Choroid plexus epithelial cell (primary cell): ENCODE measurements around the gene PHLDA2.

Experiments
- DNase-seq: peaks from one replicate; pipeline ENCODE4 v3.0.0-alpha.2; 2010; ENCODE audit warnings: low read depth
- H3K4me3 ChIP-seq: 2 replicates; pipeline ENCODE4 v1.5.1; 2011; ENCODE audit warnings: low read depth, mild to moderate bottlenecking, control low read depth, low read length, moderate library complexity
- CTCF ChIP-seq: conservative IDR thresholded peaks from 2 replicates; pipeline ENCODE4 v1.5.1; 2011; ENCODE audit warnings: low read depth, mild to moderate bottlenecking, control low read depth, inconsistent platforms, low read length, moderate library complexity

The PHLDA2 gene

GRCh38 chr11:2904153-2905052 is 24.8 kb downstream of the PHLDA2 start:
- H3K4me3 ChIP-seq: no peak overlapping the region
- no peak for TF ChIP-seq CTCF
- no peak for DNase-seq

GRCh38 chr11:2903672-2904011 is 25.6 kb downstream of the PHLDA2 start:
- DNase-seq: no peak
- TF ChIP-seq CTCF: no peak
- H3K4me3 ChIP-seq: no peak overlapping the region

- H3K4me3 ChIP-seq: peak overlapping the region; percentile 73
- no peak for TF ChIP-seq CTCF
- no peak for DNase-seq
Measured at GRCh38 chr11:2902784-2903671, 26.2 kb downstream of the PHLDA2 start.

- peak; percentile 93 for DNase-seq
- H3K4me3 ChIP-seq: peak overlapping the region; percentile 73
- no peak for TF ChIP-seq CTCF
Measured at GRCh38 chr11:2901854-2902783, 27.1 kb downstream of the PHLDA2 start.

GRCh38 chr11:2901196-2901796 is 27.9 kb downstream of the PHLDA2 start:
- no peak for DNase-seq
- TF ChIP-seq CTCF: no peak
- H3K4me3 ChIP-seq: peak overlapping the region; percentile 61
